Osteoblast (primary cell): ENCODE results near the gene LRRC3C. TPM values are rescaled to one million over a fixed set of nuclear protein-coding genes. Genes with fewer than 3 reads are reported as not detected.

Source experiments
- DNase-seq: peaks from one replicate; pipeline ENCODE4 v3.0.0; 2011; ENCODE audit warnings: low spot score, mixed read lengths; ENCODE audit not compliant: insufficient read length; ENCODE audit errors: missing footprints
- H2AFZ ChIP-seq: 2 replicates; pipeline ENCODE4 v1.6.0; 2011; ENCODE audit warnings: mild to moderate bottlenecking, low read length
- H3K27ac ChIP-seq: 2 replicates; pipeline ENCODE4 v1.5.1; 2011; ENCODE audit warnings: mild to moderate bottlenecking, low read depth, low read length, moderate library complexity
- H3K27me3 ChIP-seq: 2 replicates; pipeline ENCODE4 v1.6.0; 2012; ENCODE audit warnings: mild to moderate bottlenecking, control low read depth, inconsistent platforms, low read length, moderate library complexity; ENCODE audit not compliant: insufficient read depth
- H3K36me3 ChIP-seq: 2 replicates; pipeline ENCODE4 v1.5.1; 2011; ENCODE audit warnings: mild to moderate bottlenecking, low read length, control low read depth, moderate library complexity; ENCODE audit not compliant: insufficient read depth
- H3K4me1 ChIP-seq: 2 replicates; pipeline ENCODE4 v1.5.1; 2011; ENCODE audit warnings: mild to moderate bottlenecking, low read length, control low read depth, moderate library complexity; ENCODE audit not compliant: insufficient read depth
- H3K4me2 ChIP-seq: 2 replicates; pipeline ENCODE4 v1.6.0; 2011; ENCODE audit warnings: mild to moderate bottlenecking, low read length; ENCODE audit not compliant: insufficient read depth
- H3K4me3 ChIP-seq: fragments of 200-600 bp; sonication (generic); 3 replicates; pipeline ENCODE4 v1.5.1; 2012; ENCODE audit warnings: mild to moderate bottlenecking, low read length, inconsistent platforms; ENCODE audit not compliant: insufficient read depth
- H3K79me2 ChIP-seq: 2 replicates; pipeline ENCODE4 v1.6.0; 2012; ENCODE audit warnings: mild to moderate bottlenecking, low read length, control low read depth, inconsistent platforms; ENCODE audit not compliant: insufficient read depth
- H3K9me3 ChIP-seq: 2 replicates; pipeline ENCODE4 v1.5.1; 2011; ENCODE audit warnings: low read depth, low read length, control low read depth
- H4K20me1 ChIP-seq: 2 replicates; pipeline ENCODE4 v1.6.0; 2012; ENCODE audit warnings: mild to moderate bottlenecking, low read length, control low read depth; ENCODE audit not compliant: insufficient read depth
- total RNA-seq: library from RNA; depleted of rRNA; stranded (reverse); fragments of >200 nt; gene quantifications from 2 replicates; pipeline ENCODE4 v1.2.3, GENCODE V29; 2012
- TF ChIP-seq, protein P1 (sequence below): IDR thresholded peaks from 2 replicates; pipeline ENCODE4 v1.5.1; 2011; ENCODE audit warnings: mild to moderate bottlenecking, low read depth, low read length, moderate library complexity; ENCODE audit errors: extremely low read depth

LRRC3C gene
- total RNA-seq, 1 donor: not detected

DNA sequence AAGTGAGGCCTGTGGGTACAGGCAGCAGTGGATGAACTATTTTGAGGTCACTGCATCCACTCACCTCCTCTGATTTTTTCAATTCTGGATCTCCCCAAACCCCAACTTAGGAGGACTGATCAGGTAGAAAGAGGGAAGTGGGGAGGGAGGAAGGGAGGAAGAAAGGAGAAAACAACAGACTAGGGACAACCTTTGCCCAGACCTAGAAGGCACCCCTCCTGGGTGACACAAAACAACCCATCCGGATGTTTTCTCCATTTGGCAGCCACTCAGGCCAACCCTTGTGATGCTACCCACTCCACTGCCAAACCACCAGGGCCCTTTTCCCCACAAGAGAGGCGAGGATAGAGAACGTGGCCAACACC is 2.9 kb upstream of the LRRC3C start:
- H3K27ac ChIP-seq: peak overlapping the region; percentile 97
- peak overlapping the region; percentile 29 for H3K4me2 ChIP-seq
- peaks cover 56% of the 10 kb centered on the region for H4K20me1 ChIP-seq
- H3K36me3 ChIP-seq: peaks cover 41% of the 10 kb centered on the region
- no peak overlapping the region for H2AFZ ChIP-seq
- peak; percentile 77 for DNase-seq
- peaks cover 51% of the 10 kb centered on the region for H3K4me1 ChIP-seq
- H3K79me2 ChIP-seq: peaks cover 52% of the 10 kb centered on the region
- no peak overlapping the region for H3K4me3 ChIP-seq
- H3K9me3 ChIP-seq: no peaks in the 10 kb centered on the region
- H3K27me3 ChIP-seq: no peaks in the 10 kb centered on the region
- TF ChIP-seq, protein P1, sequence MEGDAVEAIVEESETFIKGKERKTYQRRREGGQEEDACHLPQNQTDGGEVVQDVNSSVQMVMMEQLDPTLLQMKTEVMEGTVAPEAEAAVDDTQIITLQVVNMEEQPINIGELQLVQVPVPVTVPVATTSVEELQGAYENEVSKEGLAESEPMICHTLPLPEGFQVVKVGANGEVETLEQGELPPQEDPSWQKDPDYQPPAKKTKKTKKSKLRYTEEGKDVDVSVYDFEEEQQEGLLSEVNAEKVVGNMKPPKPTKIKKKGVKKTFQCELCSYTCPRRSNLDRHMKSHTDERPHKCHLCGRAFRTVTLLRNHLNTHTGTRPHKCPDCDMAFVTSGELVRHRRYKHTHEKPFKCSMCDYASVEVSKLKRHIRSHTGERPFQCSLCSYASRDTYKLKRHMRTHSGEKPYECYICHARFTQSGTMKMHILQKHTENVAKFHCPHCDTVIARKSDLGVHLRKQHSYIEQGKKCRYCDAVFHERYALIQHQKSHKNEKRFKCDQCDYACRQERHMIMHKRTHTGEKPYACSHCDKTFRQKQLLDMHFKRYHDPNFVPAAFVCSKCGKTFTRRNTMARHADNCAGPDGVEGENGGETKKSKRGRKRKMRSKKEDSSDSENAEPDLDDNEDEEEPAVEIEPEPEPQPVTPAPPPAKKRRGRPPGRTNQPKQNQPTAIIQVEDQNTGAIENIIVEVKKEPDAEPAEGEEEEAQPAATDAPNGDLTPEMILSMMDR: no peak

DNA sequence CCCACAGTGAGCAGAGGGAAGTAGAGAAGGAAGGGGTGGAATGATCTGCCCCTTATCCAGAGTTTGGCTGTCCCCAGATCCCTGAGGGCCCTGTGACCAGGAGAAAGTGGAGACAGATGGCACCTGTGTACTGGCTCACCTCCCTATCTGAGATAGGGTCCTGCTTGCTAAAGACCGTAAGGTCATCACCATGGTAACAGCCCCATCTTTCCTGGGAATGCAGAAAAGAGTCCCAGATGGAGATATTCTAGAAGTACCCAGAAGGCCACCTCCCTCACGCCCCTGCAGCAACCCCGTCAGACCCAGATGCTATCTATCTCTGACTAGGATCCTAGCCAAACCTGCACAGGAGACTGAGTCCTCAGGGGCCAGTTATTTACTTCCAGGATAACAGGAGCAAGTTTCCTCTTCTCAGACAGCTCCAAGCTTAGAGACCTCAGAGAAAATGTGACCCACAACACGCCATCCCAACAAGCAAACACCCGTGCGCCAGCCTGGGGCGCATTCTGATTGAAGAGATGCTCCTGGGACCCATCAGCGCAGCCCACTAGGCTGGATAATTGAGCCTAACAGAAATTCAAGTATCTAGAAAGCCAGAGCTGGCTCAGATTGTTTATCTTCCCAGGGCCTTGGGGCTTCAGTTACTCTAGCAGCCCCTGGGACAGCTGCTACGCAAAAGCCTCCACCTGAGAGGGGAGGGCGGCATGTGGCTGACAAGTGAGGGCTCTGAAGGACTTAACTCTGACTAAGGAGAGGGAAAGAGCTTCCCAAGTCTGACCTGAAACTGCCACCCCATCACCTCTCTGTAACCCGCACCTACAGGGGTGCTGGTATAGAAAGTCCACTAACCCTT is 2.0 kb upstream of the LRRC3C start:
- Histone ChIP-seq H4K20me1 (peaks cover 55% of the 10 kb centered on the region), H3K36me3 (peaks cover 33% of the 10 kb centered on the region), H3K9me3 (no peaks in the 10 kb centered on the region), H3K27ac (peak overlapping the region; percentile 97), H3K4me3 (peak overlapping the region; percentile 91), H3K4me2 (peak overlapping the region; percentile 94), H2AFZ (no peak overlapping the region), H3K27me3 (no peaks in the 10 kb centered on the region), H3K79me2 (peaks cover 52% of the 10 kb centered on the region), H3K4me1 (peaks cover 56% of the 10 kb centered on the region)
- no peak for DNase-seq
- TF ChIP-seq, protein P1: no peak

DNA sequence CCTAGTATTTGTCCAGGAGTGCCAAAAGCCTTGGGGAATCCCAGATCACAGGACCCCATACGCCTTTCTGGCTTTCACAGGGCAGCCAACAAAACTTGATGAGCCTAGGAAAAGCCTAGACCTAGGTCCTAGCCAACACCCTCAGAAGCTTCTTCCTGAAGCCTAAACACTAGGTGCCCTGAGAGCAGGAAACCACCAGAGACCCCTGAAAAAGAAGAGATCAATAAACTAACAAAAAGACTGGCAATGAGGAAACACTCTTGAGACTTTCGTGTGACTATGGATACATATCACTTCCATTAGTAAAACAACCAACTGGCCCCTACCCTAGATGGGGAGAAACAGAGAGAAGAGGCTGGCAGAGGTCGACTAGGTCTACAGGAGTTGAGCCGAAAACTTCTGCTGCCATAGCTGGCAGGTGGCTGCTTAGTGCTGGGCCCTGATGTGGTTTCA is 1.4 kb upstream of the LRRC3C start:
- no peaks in the 10 kb centered on the region for H3K27me3 ChIP-seq
- H2AFZ ChIP-seq: no peak overlapping the region
- peak overlapping the region; percentile 91 for H3K4me3 ChIP-seq
- peak overlapping the region; percentile 94 for H3K4me2 ChIP-seq
- H3K36me3 ChIP-seq: peaks cover 26% of the 10 kb centered on the region
- peaks cover 52% of the 10 kb centered on the region for H3K79me2 ChIP-seq
- peak overlapping the region; percentile 97 for H3K27ac ChIP-seq
- peaks cover 55% of the 10 kb centered on the region for H4K20me1 ChIP-seq
- no peaks in the 10 kb centered on the region for H3K9me3 ChIP-seq
- DNase-seq: no peak
- TF ChIP-seq, protein P1: no peak
- peaks cover 56% of the 10 kb centered on the region for H3K4me1 ChIP-seq

DNA sequence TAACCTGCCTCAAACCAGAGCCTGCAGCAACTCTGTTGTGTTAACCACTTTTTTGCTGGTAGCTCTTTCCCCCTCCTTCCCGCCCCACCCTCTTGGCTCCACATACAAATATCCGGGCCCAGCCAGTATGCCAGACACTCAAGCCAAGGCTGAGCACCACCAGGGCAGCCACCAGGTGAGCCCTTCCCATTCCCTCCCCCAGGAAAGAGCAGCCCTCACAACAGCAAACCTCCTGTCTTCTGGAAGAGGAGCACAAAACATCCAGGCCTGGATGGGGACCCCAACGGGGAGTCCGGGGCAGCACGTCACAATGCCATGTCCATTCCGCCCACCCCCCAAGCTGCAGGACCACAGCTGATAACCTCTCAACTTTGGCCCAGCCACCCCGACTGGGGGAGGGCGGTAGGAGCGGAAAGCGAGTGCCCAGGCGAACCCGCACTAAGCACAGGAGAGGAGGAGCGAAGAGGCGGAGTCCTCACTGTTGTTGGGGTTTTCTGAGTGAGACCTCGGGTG is 888 bp upstream of the LRRC3C start:
- TF ChIP-seq, protein P1: no peak

More for the DNA sequence above, 888 bp upstream of the LRRC3C start:
- H3K79me2 ChIP-seq: peaks cover 52% of the 10 kb centered on the region
- H3K9me3 ChIP-seq: no peaks in the 10 kb centered on the region
- peaks cover 55% of the 10 kb centered on the region for H4K20me1 ChIP-seq
- H3K27me3 ChIP-seq: no peaks in the 10 kb centered on the region
- peak overlapping the region; percentile 94 for H3K4me2 ChIP-seq
- H3K36me3 ChIP-seq: peaks cover 23% of the 10 kb centered on the region
- H3K4me3 ChIP-seq: peak overlapping the region; percentile 91
- H3K27ac ChIP-seq: peak overlapping the region; percentile 97
- peak; percentile 86 for DNase-seq
- H2AFZ ChIP-seq: peak overlapping the region; percentile 51
- peaks cover 56% of the 10 kb centered on the region for H3K4me1 ChIP-seq
